Measurements from ENCODE around the gene PROM1. TPM values are rescaled to one million over a fixed set of nuclear protein-coding genes. Genes with fewer than 3 reads are reported as not detected.

PROM1 gene, protein sequence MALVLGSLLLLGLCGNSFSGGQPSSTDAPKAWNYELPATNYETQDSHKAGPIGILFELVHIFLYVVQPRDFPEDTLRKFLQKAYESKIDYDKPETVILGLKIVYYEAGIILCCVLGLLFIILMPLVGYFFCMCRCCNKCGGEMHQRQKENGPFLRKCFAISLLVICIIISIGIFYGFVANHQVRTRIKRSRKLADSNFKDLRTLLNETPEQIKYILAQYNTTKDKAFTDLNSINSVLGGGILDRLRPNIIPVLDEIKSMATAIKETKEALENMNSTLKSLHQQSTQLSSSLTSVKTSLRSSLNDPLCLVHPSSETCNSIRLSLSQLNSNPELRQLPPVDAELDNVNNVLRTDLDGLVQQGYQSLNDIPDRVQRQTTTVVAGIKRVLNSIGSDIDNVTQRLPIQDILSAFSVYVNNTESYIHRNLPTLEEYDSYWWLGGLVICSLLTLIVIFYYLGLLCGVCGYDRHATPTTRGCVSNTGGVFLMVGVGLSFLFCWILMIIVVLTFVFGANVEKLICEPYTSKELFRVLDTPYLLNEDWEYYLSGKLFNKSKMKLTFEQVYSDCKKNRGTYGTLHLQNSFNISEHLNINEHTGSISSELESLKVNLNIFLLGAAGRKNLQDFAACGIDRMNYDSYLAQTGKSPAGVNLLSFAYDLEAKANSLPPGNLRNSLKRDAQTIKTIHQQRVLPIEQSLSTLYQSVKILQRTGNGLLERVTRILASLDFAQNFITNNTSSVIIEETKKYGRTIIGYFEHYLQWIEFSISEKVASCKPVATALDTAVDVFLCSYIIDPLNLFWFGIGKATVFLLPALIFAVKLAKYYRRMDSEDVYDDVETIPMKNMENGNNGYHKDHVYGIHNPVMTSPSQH
- 0.17 TPM in 1 of 2 replicates, not detected in the other for total RNA-seq

DNA sequence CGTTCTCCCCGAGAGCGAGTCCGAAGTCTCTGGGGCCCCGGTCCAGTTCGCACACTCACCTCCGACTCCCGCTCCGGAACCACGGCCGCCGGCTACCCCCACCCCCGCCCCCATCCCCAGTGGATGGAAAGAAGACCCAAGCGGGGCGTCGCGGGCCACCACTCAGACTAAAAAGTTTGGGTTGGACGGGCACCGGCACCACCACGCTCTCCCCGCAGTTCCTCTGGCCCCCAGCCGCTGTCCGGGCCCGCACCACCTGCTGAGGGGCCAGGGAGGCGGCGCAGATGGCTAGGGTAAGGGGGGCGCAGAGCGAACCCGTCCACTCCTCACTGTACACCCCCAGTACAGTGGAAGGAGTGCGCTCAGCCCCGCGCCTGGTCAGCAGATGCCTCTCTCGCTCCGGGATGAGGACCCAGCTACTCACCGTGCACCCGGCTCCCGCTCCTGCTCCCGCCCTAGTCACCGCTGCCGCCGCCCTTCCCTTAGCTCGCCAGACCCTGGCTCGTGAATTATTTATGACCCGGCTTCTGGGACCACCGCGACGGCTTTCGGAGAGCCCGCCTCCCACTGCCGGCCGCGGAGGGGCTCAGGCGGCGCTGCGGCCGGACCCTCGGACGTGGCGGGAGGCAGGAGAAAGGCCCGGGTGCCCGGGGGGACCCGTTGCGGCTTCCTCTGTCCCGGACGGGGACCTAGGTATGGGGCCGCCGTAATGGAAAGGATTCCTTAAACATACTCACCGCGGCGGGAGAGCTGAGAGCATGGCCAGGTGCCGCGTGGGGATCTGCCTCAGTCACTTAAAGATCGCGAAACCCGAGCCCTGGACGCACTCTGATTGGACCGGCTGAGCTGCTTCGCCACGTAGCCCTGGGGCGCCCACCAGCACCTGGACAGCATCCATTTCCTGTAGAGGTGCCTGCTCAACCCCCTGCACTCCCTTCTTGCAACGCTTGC lies at the start of gene PROM1:
TSS of gene PROM1 (minus strand) at position 783 of the 951 bp plus-strand sequence. CDS start 8,117 bp downstream, outside the sequence.

DNA sequence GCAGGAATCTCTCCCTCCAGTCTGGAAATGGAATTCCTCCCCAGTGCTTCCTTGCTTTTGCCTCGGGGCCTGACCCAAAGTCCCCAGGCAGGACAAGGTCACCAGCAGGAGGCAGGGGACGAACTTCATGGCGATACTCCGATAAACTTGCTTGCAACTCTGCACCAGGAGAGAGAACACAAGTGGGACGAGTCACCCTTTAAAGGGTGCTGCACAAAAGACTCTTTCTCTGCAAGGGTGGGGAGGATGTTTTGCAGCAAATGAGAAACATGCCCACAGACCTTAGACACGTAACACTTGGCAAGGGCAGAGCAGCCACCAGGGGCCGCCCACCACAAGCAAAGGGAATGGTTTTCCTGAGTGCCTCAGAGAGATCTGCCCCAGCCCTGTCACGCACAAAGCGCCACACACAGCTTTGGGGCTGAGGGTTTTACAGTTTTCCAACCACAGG lies 120.8 kb downstream of the PROM1 start, which contains the start of gene FGFBP2:
TSS of gene FGFBP2 (minus strand) at position 175 of the 451 bp plus-strand sequence. CDS start at position 129, 46 bp downstream.

DNA sequence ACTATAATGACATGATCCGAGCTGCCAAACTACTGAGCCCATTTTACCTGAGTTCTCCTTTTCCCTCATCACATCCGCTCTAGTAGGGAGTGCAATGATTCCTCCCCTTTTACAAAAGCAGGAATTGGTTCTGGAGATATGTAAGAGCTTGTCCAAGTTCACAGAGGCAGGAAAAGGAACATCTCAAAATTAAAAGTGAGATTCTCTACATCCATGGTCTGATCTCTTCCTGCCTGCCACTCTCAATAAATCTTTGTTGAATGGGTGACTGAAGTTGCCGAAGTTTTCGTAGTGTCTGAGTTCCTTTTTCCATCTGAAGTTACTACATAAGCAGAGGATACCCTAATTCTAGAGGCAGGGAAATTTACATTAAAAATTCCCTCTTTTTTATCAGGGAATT lies 145.2 kb downstream of the PROM1 start, which contains the start of gene FGFBP1:
TSS of gene FGFBP1 (minus strand) at position 101 of the 400 bp plus-strand sequence. CDS start 2,108 bp downstream, outside the sequence.

Other genes starting within 250 kb of the PROM1 start
- gene FGFBP1, start 145.3 kb downstream of the PROM1 start, total RNA-seq, result not detected in 2 replicates
- not detected in 2 replicates for gene FGFBP2, start 120.8 kb downstream of the PROM1 start, total RNA-seq
- 4.2 and 6.2 TPM in 2 replicates for gene TAPT1, start 142.4 kb upstream of the PROM1 start, total RNA-seq